ENCODE data around the gene RPUSD3.
"Not testable (repeated sequence)": the region's sequence is repeated elsewhere in the genome, so short reads cannot be mapped to it uniquely, and the experiment has no call there.

Gene RPUSD3

GRCh38 chr3:9843715-9844438 lies at the start of gene RPUSD3:
Gene RPUSD3 (minus strand): TSS chr3:9844008. CDS start chr3:9843990, 18 bp downstream.
- peak; percentile 98 for DNase-seq

- DNase-seq, result no peak
These were observed 47.3 kb upstream of the RPUSD3 start for GRCh38 chr3:9891072-9891622.

GRCh38 chr3:9890249-9891071 lies 46.7 kb upstream of the RPUSD3 start, which contains the start of gene JAGN1:
Gene JAGN1 (plus strand): TSS chr3:9890610. CDS start chr3:9890723, 113 bp downstream.
- peak; percentile 94 for DNase-seq

- DNase-seq, result no peak
These were observed 45.6 kb upstream of the RPUSD3 start for GRCh38 chr3:9889405-9889804.

GRCh38 chr3:9888540-9888939 lies 44.7 kb upstream of the RPUSD3 start:
- no peak for DNase-seq

- no peak for DNase-seq
These were observed 43.7 kb upstream of the RPUSD3 start for GRCh38 chr3:9887480-9887879.

GRCh38 chr3:9886328-9886727 lies 42.5 kb upstream of the RPUSD3 start:
- no peak for DNase-seq

- no peak for DNase-seq
These were observed 40.9 kb upstream of the RPUSD3 start for GRCh38 chr3:9884555-9885165.

- DNase-seq, result no peak
These were observed 40.1 kb upstream of the RPUSD3 start for GRCh38 chr3:9883706-9884554.

GRCh38 chr3:9881441-9881840 lies 37.6 kb upstream of the RPUSD3 start:
- DNase-seq, result no peak

GRCh38 chr3:9879830-9880549 lies 36.2 kb upstream of the RPUSD3 start, which contains the start of gene CIDEC:
Gene CIDEC (minus strand): TSS chr3:9880253. CDS start chr3:9878486, 1,767 bp downstream.
- DNase-seq, result no peak

- DNase-seq, result no peak
These were observed 34.9 kb upstream of the RPUSD3 start for GRCh38 chr3:9878700-9879099.

- no peak for DNase-seq
These were observed 33.2 kb upstream of the RPUSD3 start for GRCh38 chr3:9876991-9877390.

- not testable (repeated sequence) for DNase-seq
These were observed 32.4 kb upstream of the RPUSD3 start for GRCh38 chr3:9876255-9876654.

GRCh38 chr3:9875448-9875847 lies 31.6 kb upstream of the RPUSD3 start:
- no peak for DNase-seq

- DNase-seq, result not testable (repeated sequence)
These were observed 28.3 kb upstream of the RPUSD3 start for GRCh38 chr3:9872067-9872466.

- no peak for DNase-seq
These were observed 27.2 kb upstream of the RPUSD3 start for GRCh38 chr3:9870978-9871377.

GRCh38 chr3:9869955-9870354 lies 26.1 kb upstream of the RPUSD3 start:
- DNase-seq, result no peak

GRCh38 chr3:9867106-9867505 lies 23.3 kb upstream of the RPUSD3 start:
- no peak for DNase-seq

- DNase-seq, result no peak
These were observed 22.8 kb upstream of the RPUSD3 start for GRCh38 chr3:9866639-9867038.

- not testable (repeated sequence) for DNase-seq
These were observed 21.4 kb upstream of the RPUSD3 start for GRCh38 chr3:9865125-9865637.
